H1 (cell line): ENCODE measurements around the gene TMCO2. TPM values are rescaled to one million over a fixed set of nuclear protein-coding genes. Genes with fewer than 3 reads are reported as not detected.

Source experiments
- CTCF ChIA-PET: fragments of 300-600 bp; sonication (Branson Sonifier 250); formaldehyde crosslinking; loops from one replicate; lab custom pipeline; 2021; ENCODE audit not compliant: partially characterized antibody; lab: Charles Lee
- POLR2A ChIA-PET: fragments of 300-600 bp; sonication (Branson Sonifier 250); formaldehyde crosslinking; loops from one replicate; lab custom pipeline; 2021; ENCODE audit warnings: inconsistent platforms; ENCODE audit not compliant: partially characterized antibody; lab: Charles Lee
- DNase-seq, 2 experiments: peaks; one replicate each; pipeline versions ENCODE4 v3.0.0 to v3.0.0-alpha.2; 2010 to 2022; ENCODE audit warnings: low spot score in 2 of 2, low read depth in 1 of 2, mixed read lengths in 1 of 2
- FAIRE-seq: peaks from 2 replicates; lab custom pipeline; 2011; peaks lifted over from hg19 to GRCh38; lab: Jason Lieb, UNC
- H2AFZ ChIP-seq: 2 replicates; pipeline ENCODE4 v1.8.1; 2012; ENCODE audit warnings: low read length, inconsistent platforms
- H2AK5ac ChIP-seq: 2 replicates; pipeline ENCODE4 v1.6.1; 2013; ENCODE audit warnings: low read depth, low read length
- H2BK120ac ChIP-seq: replicated peaks from 2 replicates; pipeline ENCODE3; 2013; ENCODE audit warnings: low read depth, low read length, inconsistent platforms
- H2BK12ac ChIP-seq: 2 replicates; pipeline ENCODE4 v1.6.1; 2013; ENCODE audit warnings: low read depth, low read length
- H2BK15ac ChIP-seq: 2 replicates; pipeline ENCODE4 v1.6.1; 2013; ENCODE audit warnings: low read length
- H2BK20ac ChIP-seq: 2 replicates; pipeline ENCODE4 v1.6.1; 2013; ENCODE audit warnings: low read length
- H2BK5ac ChIP-seq: 2 replicates; pipeline ENCODE4 v1.6.1; 2013; ENCODE audit warnings: low read depth, low read length
- H3K14ac ChIP-seq: 2 replicates; pipeline ENCODE4 v1.6.1; 2013; ENCODE audit warnings: inconsistent platforms; ENCODE audit not compliant: insufficient read length
- H3K18ac ChIP-seq: 2 replicates; pipeline ENCODE4 v1.6.1; 2013; ENCODE audit warnings: low read length; ENCODE audit errors: extremely low read depth
- H3K23ac ChIP-seq: 2 replicates; pipeline ENCODE4 v1.6.1; 2013; ENCODE audit warnings: inconsistent platforms; ENCODE audit not compliant: insufficient read length
- H3K23me2 ChIP-seq: 2 replicates; pipeline ENCODE4 v1.6.1; 2013; ENCODE audit warnings: low read depth, low read length
- H3K27ac ChIP-seq: 2 replicates; pipeline ENCODE4 v1.6.1; 2011; ENCODE audit warnings: low read depth, low read length, inconsistent platforms
- H3K27me3 ChIP-seq, 4 experiments: replicated peaks in 1 of 4; 1 replicate in 1 of 4; 2 replicates in 3 of 4; pipeline versions ENCODE4 v1.6.1 to v1.8.1; 2011 to 2013; ENCODE audit warnings: low read length in 3 of 4, mild to moderate bottlenecking in 3 of 4, inconsistent platforms in 2 of 4, mixed read lengths in 2 of 4, moderate library complexity in 1 of 4; ENCODE audit not compliant: control insufficient read depth in 3 of 4, insufficient read depth in 3 of 4; ENCODE audit errors: extremely low read depth in 1 of 4
- H3K36me3 ChIP-seq, 4 experiments: 2 replicates each; pipeline versions ENCODE4 v1.6.1 to v1.8.1; 2011 to 2013; ENCODE audit warnings: mild to moderate bottlenecking in 4 of 4, low read length in 3 of 4, moderate library complexity in 2 of 4, control low read depth in 1 of 4, inconsistent platforms in 1 of 4; ENCODE audit not compliant: insufficient read depth in 4 of 4, control insufficient read depth in 2 of 4
- H3K4ac ChIP-seq: replicated peaks from 2 replicates; pipeline ENCODE3; 2013; ENCODE audit warnings: low read length, low read depth, mixed read lengths, inconsistent platforms; ENCODE audit not compliant: insufficient read length
- H3K4me1 ChIP-seq, 4 experiments: replicated peaks in 1 of 4; 1 replicate in 1 of 4; 2 replicates in 3 of 4; pipeline versions ENCODE4 v1.6.1 to v1.8.1; 2011 to 2013; ENCODE audit warnings: low read length in 3 of 4, inconsistent platforms in 2 of 4, mixed read lengths in 1 of 4; ENCODE audit not compliant: insufficient read depth in 4 of 4, control insufficient read depth in 3 of 4
- H3K4me2 ChIP-seq, 2 experiments: 2 replicates each; pipeline versions ENCODE4 v1.6.1 to v1.8.1; 2011 to 2013; ENCODE audit warnings: low read depth in 2 of 2, low read length in 2 of 2, control low read depth in 1 of 2, inconsistent platforms in 1 of 2, mild to moderate bottlenecking in 1 of 2; ENCODE audit not compliant: insufficient read depth in 1 of 2
- H3K4me3 ChIP-seq, 4 experiments: fragments of 200-600, 300-600 bp in 1 of 4; sonication (generic), shearing (Covaris generic), sonication (Bioruptor Twin) in 1 of 4; 2 replicates each; pipeline versions ENCODE4 v1.5.1 to v1.8.1; 2011 to 2016; ENCODE audit warnings: low read length in 4 of 4, low read depth in 3 of 4, control low read depth in 2 of 4, inconsistent platforms in 2 of 4, mild to moderate bottlenecking in 2 of 4, mixed read lengths in 1 of 4, moderate library complexity in 1 of 4; ENCODE audit not compliant: insufficient read depth in 2 of 4; ENCODE audit errors: extremely low read depth in 1 of 4
- H3K56ac ChIP-seq: replicated peaks from 2 replicates; pipeline ENCODE3; 2013; ENCODE audit warnings: low read depth, mild to moderate bottlenecking, mixed read lengths, low read length, inconsistent platforms; ENCODE audit not compliant: insufficient read length
- H3K79me1 ChIP-seq: 2 replicates; pipeline ENCODE4 v1.6.1; 2013; ENCODE audit warnings: low read depth, low read length, control low read depth
- H3K79me2 ChIP-seq, 2 experiments: 2 replicates each; pipeline versions ENCODE4 v1.6.1 to v1.8.1; 2012 to 2013; ENCODE audit warnings: low read length in 2 of 2, mild to moderate bottlenecking in 2 of 2, inconsistent platforms in 1 of 2; ENCODE audit not compliant: insufficient read depth in 2 of 2, control insufficient read depth in 1 of 2
- H3K9ac ChIP-seq, 4 experiments: replicated peaks in 1 of 4; 1 replicate in 1 of 4; 2 replicates in 3 of 4; pipeline versions ENCODE4 v1.6.1 to v1.8.1; 2011 to 2013; ENCODE audit warnings: low read depth in 3 of 4, low read length in 3 of 4, control low read depth in 2 of 4, mild to moderate bottlenecking in 2 of 4, moderate library complexity in 2 of 4, inconsistent platforms in 1 of 4; ENCODE audit errors: extremely low read depth in 1 of 4
- H3K9me3 ChIP-seq, 2 experiments: 2 replicates each; pipeline versions ENCODE4 v1.6.1 to v1.8.1; 2012 to 2013; ENCODE audit warnings: mild to moderate bottlenecking in 2 of 2, moderate library complexity in 2 of 2, control low read depth in 1 of 2, inconsistent platforms in 1 of 2, low read depth in 1 of 2, low read length in 1 of 2, mixed read lengths in 1 of 2; ENCODE audit not compliant: insufficient read depth in 2 of 2
- H4K20me1 ChIP-seq, 2 experiments: replicated peaks in 1 of 2; 2 replicates each; pipeline versions ENCODE3 to v1.8.1; 2011 to 2013; ENCODE audit warnings: inconsistent platforms in 2 of 2, low read length in 2 of 2, mild to moderate bottlenecking in 1 of 2; ENCODE audit not compliant: insufficient read depth in 2 of 2, control insufficient read depth in 1 of 2
- H4K5ac ChIP-seq: 2 replicates; pipeline ENCODE4 v1.6.1; 2013; ENCODE audit warnings: low read length, low read depth, mixed read lengths, inconsistent platforms; ENCODE audit not compliant: insufficient read length
- H4K8ac ChIP-seq: 2 replicates; pipeline ENCODE4 v1.8.0; 2013; ENCODE audit warnings: mild to moderate bottlenecking, moderate library complexity, low read length, inconsistent platforms; ENCODE audit not compliant: insufficient read depth; ENCODE audit errors: extremely low read depth
- H4K91ac ChIP-seq: replicated peaks from 2 replicates; pipeline ENCODE3; 2013; ENCODE audit warnings: low read length, mixed read lengths, inconsistent platforms; ENCODE audit not compliant: insufficient read length
- ATF3 ChIP-seq: IDR thresholded peaks from 2 replicates; pipeline ENCODE4 v1.6.1; 2011; ENCODE audit warnings: low read depth, mild to moderate bottlenecking, low read length; ENCODE audit not compliant: insufficient read depth
- CHD2 ChIP-seq: IDR thresholded peaks from 2 replicates; pipeline ENCODE4 v1.6.1; 2012; ENCODE audit warnings: low read length, improper control_type of control experiment
- CREB1 ChIP-seq: IDR thresholded peaks from 2 replicates; pipeline ENCODE4 v1.6.1; 2012; ENCODE audit warnings: inconsistent platforms
- EGR1 ChIP-seq: IDR thresholded peaks from 2 replicates; pipeline ENCODE4 v1.6.1; 2011; ENCODE audit warnings: low read depth, low read length, borderline replicate concordance
- EP300 ChIP-seq, 2 experiments: IDR thresholded peaks; 1 replicate in 1 of 2; 2 replicates in 1 of 2; pipeline ENCODE4 v1.6.1; 2011 to 2012; ENCODE audit warnings: low read depth in 2 of 2, low read length in 2 of 2, mild to moderate bottlenecking in 2 of 2, borderline replicate concordance in 1 of 2, inconsistent platforms in 1 of 2, moderate library complexity in 1 of 2
- EZH2 ChIP-seq: fragments of 200-600 bp; sonication (generic); IDR thresholded peaks from 2 replicates; pipeline ENCODE4 v1.7.1; 2012; ENCODE audit warnings: low read depth, mild to moderate bottlenecking, moderate library complexity, low read length, inconsistent platforms; ENCODE audit not compliant: severe bottlenecking
- KDM4A ChIP-seq: IDR thresholded peaks from one replicate; pipeline ENCODE4 v1.7.1; 2012; ENCODE audit warnings: low read depth, mild to moderate bottlenecking, moderate library complexity, low read length, inconsistent platforms; ENCODE audit not compliant: severe bottlenecking
- MAX ChIP-seq: IDR thresholded peaks from 2 replicates; pipeline ENCODE4 v1.6.1; 2012; ENCODE audit warnings: inconsistent platforms
- RNF2 ChIP-seq: fragments of 200-900, 300-1000 bp; sonication (generic); IDR thresholded peaks from 2 replicates; pipeline ENCODE4 v1.7.1; 2016; ENCODE audit warnings: borderline replicate concordance, low read depth, mild to moderate bottlenecking, antibody characterized with exemption, low read length; ENCODE audit not compliant: poor library complexity, severe bottlenecking; ENCODE audit errors: missing control alignments
- SIN3A ChIP-seq, 2 experiments: IDR thresholded peaks in 1 of 2; conservative IDR thresholded peaks in 1 of 2; 2 replicates each; pipeline ENCODE4 v1.6.1; 2011 to 2012; ENCODE audit warnings: low read length in 2 of 2, improper control_type of control experiment in 1 of 2, low read depth in 1 of 2, mild to moderate bottlenecking in 1 of 2
- TEAD4 ChIP-seq: IDR thresholded peaks from 2 replicates; pipeline ENCODE4 v1.6.1; 2012; ENCODE audit warnings: low read depth, low read length, inconsistent platforms, mixed read lengths
- WGBS, 2 experiments: shearing (Covaris generic) in 1 of 2; methylation state at CpG; one replicate each; pipeline versions ENCODE4 v1.1.6 to v1.1.7; 2013 to 2015; ENCODE audit warnings: low lambda C conversion rate in 2 of 2, mixed read lengths in 2 of 2, inconsistent platforms in 1 of 2, low coverage in 1 of 2, missing lambda C conversion rate in 1 of 2; ENCODE audit not compliant: insufficient replicate concordance in 2 of 2, insufficient coverage in 1 of 2, insufficient read length in 1 of 2; ENCODE audit errors: extremely low coverage in 1 of 2, missing lambda C conversion rate in 1 of 2; 5-methylcytosine and 5-hydroxymethylcytosine counted together
- polyA plus RNA-seq, 7 experiments: library from polyadenylated mRNA; depleted of rRNA in 3 of 7; stranded (reverse) in 5 of 7; unstranded in 2 of 7; fragments of >200 nt in 5 of 7; fragments of 200-250 nt in 2 of 7; gene quantifications; 1 replicate in 5 of 7; 2 replicates in 1 of 7; 4 replicates in 1 of 7; pipeline versions ENCODE4 v1.2.1 to v1.2.3, GENCODE V29; 2011 to 2013; ENCODE audit warnings: missing spikeins in 2 of 7, mixed read lengths in 2 of 7
- total RNA-seq: library from RNA; stranded (reverse); fragmentation: NEBNext Ultra II Directional; extraction: Animal tissue kit (Norgen Biotek cat#: 25700); gene quantifications from 2 replicates; pipeline ENCODE4 v1.2.1, GENCODE V29; 2021

Gene TMCO2
- total and polyA plus RNA-seq, 2 of the 8 experiments (the other 6 are each of a cell fraction or from before 2014, with no cell fraction given) = not detected

GRCh38 chr1:40240390-40240789 is 7.3 kb upstream of the TMCO2 start:
- H3K18ac ChIP-seq = no peak overlapping the region
- no peak overlapping the region for H4K5ac ChIP-seq
- H3K27ac ChIP-seq = no peak overlapping the region
- FAIRE-seq = no peak
- no peak overlapping the region for H2AK5ac ChIP-seq
- no peak overlapping the region for H3K4me2 ChIP-seq
- peaks cover 12 to 31% (median 27%) of the 10 kb centered on the region in 4 experiments for H3K36me3 ChIP-seq
- no peak overlapping the region for H2BK120ac ChIP-seq
- no peak overlapping the region for H2BK5ac ChIP-seq
- H3K79me2 ChIP-seq = no peaks in the 10 kb centered on the region
- no peak overlapping the region for H2BK15ac ChIP-seq
- POLR2A ChIA-PET = interaction anchor here (1.2 kb wide), 1 partner anchor 87 kb away, joined by 3 read pairs; no protein-coding TSS in a partner anchor
- no peak for TF ChIP-seq MAX
- TF ChIP-seq EGR1 = no peak
- no peak for TF ChIP-seq KDM4A
- TF ChIP-seq EP300 (IDR thresholded peaks at IDR 0.05; ENCODE audit: borderline replicate concordance in 1 of 2, low read depth in 2 of 2, low read length in 2 of 2) = no peak
- TF ChIP-seq SIN3A (conservative IDR thresholded peaks at IDR 0.05 in 1 of 2, IDR thresholded peaks at IDR 0.05 in 1 of 2; ENCODE audit: low read depth in 1 of 2, low read length in 2 of 2) = no peak
- TF ChIP-seq ATF3 = no peak
- TF ChIP-seq CREB1 = no peak
- no peak for TF ChIP-seq CHD2
- no peak for TF ChIP-seq EZH2
- TF ChIP-seq TEAD4 = no peak
- TF ChIP-seq RNF2 = no peak
- no peak for DNase-seq
- no peaks in the 10 kb centered on the region for H3K9me3 ChIP-seq
- no peaks in the 10 kb centered on the region for H3K23me2 ChIP-seq
- no peak overlapping the region for H2BK20ac ChIP-seq
- H3K27me3 ChIP-seq = peaks cover 0 to 1% (median 0%) of the 10 kb centered on the region in 4 experiments; a peak in 1 of 7 replicates
- H2BK12ac ChIP-seq = no peak overlapping the region
- H3K56ac ChIP-seq = no peak overlapping the region
- no peak overlapping the region for H3K4ac ChIP-seq
- 92% methylated on average over 2 of the region's 2 CpGs; no CpG with 5 or more reads in 1 of the 2 experiments for WGBS, 2 experiments
- H3K79me1 ChIP-seq = no peaks in the 10 kb centered on the region
- H3K14ac ChIP-seq = no peak overlapping the region
- H4K20me1 ChIP-seq = no peaks in the 10 kb centered on the region
- no peak overlapping the region for H3K9ac ChIP-seq
- no peak overlapping the region for H3K23ac ChIP-seq
- H2AFZ ChIP-seq = no peak overlapping the region
- CTCF ChIA-PET = interaction anchor here (0.6 to 3.4 kb wide), 7 partner anchors 10 to 182 kb away, joined by 3 to 13 read pairs (median 3); no protein-coding TSS in a partner anchor
- no peak overlapping the region for H3K4me3 ChIP-seq
- H4K91ac ChIP-seq = no peak overlapping the region
- no peaks in the 10 kb centered on the region for H3K4me1 ChIP-seq
- H4K8ac ChIP-seq = no peak overlapping the region
